Measurements from ENCODE around the gene RTN4R. TPM values are rescaled to one million over a fixed set of nuclear protein-coding genes. Genes with fewer than 3 reads are reported as not detected.
A peak's percentile ranks its signal among the peaks of the same experiment; 100 is the strongest.

Gene RTN4R
- total and polyA plus RNA-seq, 2 of the 8 experiments (the other 6 are each of a cell fraction or from before 2014, with no cell fraction given), result 21.8 to 41.3 TPM

GRCh38 chr22:20236052-20236717, 31.9 kb downstream of the RTN4R start:
- CTCF ChIA-PET (ENCODE audit: partially characterized antibody), result interaction anchor here (0.7 to 6.5 kb wide), 13 partner anchors 9 to 82 kb away, joined by 3 to 93 read pairs (median 13); partner anchors contain the start of gene CCDC188
- Histone ChIP-seq H2BK12ac (ENCODE audit: low read depth, low read length) (no peak overlapping the region), H2BK5ac (ENCODE audit: low read depth, low read length) (peak overlapping the region; percentile 49; the same call in 1 of the 2 replicates), H3K4me3 (ENCODE audit: extremely low read depth in 1 of 4, insufficient read depth in 2 of 4, low read depth in 3 of 4, low read length in 4 of 4) (no peak overlapping the region), H3K79me1 (ENCODE audit: low read depth, low read length) (no peaks in the 10 kb centered on the region), H3K23me2 (ENCODE audit: low read depth, low read length) (no peaks in the 10 kb centered on the region), H4K91ac (replicated peaks; ENCODE audit: insufficient read length, low read length) (no peak overlapping the region), H4K8ac (ENCODE audit: extremely low read depth, insufficient read depth, low read length) (no peak overlapping the region), H3K14ac (ENCODE audit: insufficient read length) (no peak overlapping the region), H2AK5ac (ENCODE audit: low read depth, low read length) (no peak overlapping the region), H2BK20ac (ENCODE audit: low read length) (no peak overlapping the region), H3K27ac (ENCODE audit: low read depth, low read length) (no peak overlapping the region; the same call in 1 of the 2 replicates), H4K5ac (ENCODE audit: insufficient read length, low read depth, low read length) (no peak overlapping the region), H3K4me1 (replicated peaks in 1 of 4; ENCODE audit: control insufficient read depth in 3 of 4, insufficient read depth in 4 of 4, low read length in 3 of 4) (peaks cover 0 to 14% (median 5%) of the 10 kb centered on the region in 4 experiments; a peak in 4 of 7 replicates), H3K9ac (replicated peaks in 1 of 4; ENCODE audit: extremely low read depth in 1 of 4, low read depth in 3 of 4, low read length in 3 of 4) (no peak overlapping the region), H3K4ac (replicated peaks; ENCODE audit: insufficient read length, low read depth, low read length) (no peak overlapping the region), H2AFZ (ENCODE audit: low read length) (no peak overlapping the region), H3K18ac (ENCODE audit: extremely low read depth, low read length) (no peak overlapping the region), H3K56ac (replicated peaks; ENCODE audit: insufficient read length, low read depth, low read length) (no peak overlapping the region), H4K20me1 (replicated peaks in 1 of 2; ENCODE audit: control insufficient read depth in 1 of 2, insufficient read depth in 2 of 2, low read length in 2 of 2) (peaks cover 0 to 2% of the 10 kb centered on the region in 2 experiments), H3K27me3 (replicated peaks in 1 of 4; ENCODE audit: control insufficient read depth in 3 of 4, extremely low read depth in 1 of 4, insufficient read depth in 3 of 4, low read length in 3 of 4) (no peaks in the 10 kb centered on the region), H3K36me3 (ENCODE audit: control insufficient read depth in 2 of 4, insufficient read depth in 4 of 4, low read length in 3 of 4) (no peaks in the 10 kb centered on the region), H3K9me3 (ENCODE audit: insufficient read depth in 2 of 2, low read depth in 1 of 2, low read length in 1 of 2) (no peaks in the 10 kb centered on the region), H2BK15ac (ENCODE audit: low read length) (no peak overlapping the region), H3K79me2 (ENCODE audit: control insufficient read depth in 1 of 2, insufficient read depth in 2 of 2, low read length in 2 of 2) (no peaks in the 10 kb centered on the region), H3K4me2 (ENCODE audit: insufficient read depth in 1 of 2, low read depth in 2 of 2, low read length in 2 of 2) (no peak overlapping the region), H3K23ac (ENCODE audit: insufficient read length) (no peak overlapping the region), H2BK120ac (replicated peaks; ENCODE audit: low read depth, low read length) (no peak overlapping the region)
- WGBS, 2 experiments (ENCODE audit: extremely low coverage in 1 of 2, insufficient coverage in 1 of 2, insufficient read length in 1 of 2, insufficient replicate concordance in 2 of 2, low coverage in 1 of 2, low lambda C conversion rate in 2 of 2, missing lambda C conversion rate in 1 of 2), result 91% methylated on average over 11 of the region's 11 CpGs; no CpG with 5 or more reads in 1 of the 2 experiments
- POLR2A ChIA-PET (ENCODE audit: partially characterized antibody), result interaction anchor here (1.2 kb wide), 2 partner anchors 10 to 123 kb away, joined by 3 read pairs; no protein-coding TSS in a partner anchor
- no peak for FAIRE-seq
- no peak for DNase-seq (ENCODE audit: low read depth in 1 of 2, low spot score in 2 of 2)
- TF ChIP-seq SIX5 (IDR thresholded peaks at IDR 0.05; ENCODE audit: low read depth, low read length) (no peak), JUND (IDR thresholded peaks at IDR 0.05; ENCODE audit: low read length) (no peak), BRCA1 (IDR thresholded peaks at IDR 0.05; ENCODE audit: low read depth, low read length) (no peak), RNF2 (IDR thresholded peaks at IDR 0.05; ENCODE audit: borderline replicate concordance, low read depth, low read length, missing control alignments, poor library complexity, severe bottlenecking) (no peak), TCF12 (IDR thresholded peaks at IDR 0.05; ENCODE audit: low read depth, low read length) (no peak), SP4 (IDR thresholded peaks at IDR 0.05; ENCODE audit: low read length) (no peak), SUZ12 (IDR thresholded peaks at IDR 0.05; ENCODE audit: low read length) (no peak), TAF7 (optimal IDR thresholded peaks at IDR 0.05; ENCODE audit: borderline replicate concordance, low read depth, low read length) (no peak), CTBP2 (IDR thresholded peaks at IDR 0.05; ENCODE audit: borderline replicate concordance, insufficient read depth, insufficient read length, low read length) (no peak), ZNF274 (IDR thresholded peaks at IDR 0.05; ENCODE audit: borderline replicate concordance, extremely low read depth, low read length) (no peak), TBP (IDR thresholded peaks at IDR 0.05; ENCODE audit: low read depth, low read length) (no peak), EGR1 (IDR thresholded peaks at IDR 0.05; ENCODE audit: borderline replicate concordance, low read depth, low read length) (no peak)

Measured in H1 (cell line).